SK-N-MC (cell line): ENCODE results near the gene OBSCN.

Experiments used
- EZH2 ChIP-seq: fragments of 200-600 bp; sonication (generic); IDR thresholded peaks from one replicate; pipeline ENCODE4 v1.6.1; 2017; ENCODE audit warnings: antibody characterized with exemption
- FOXP2 ChIP-seq: optimal IDR thresholded peaks from 2 replicates; pipeline ENCODE3; 2011; ENCODE audit warnings: mild to moderate bottlenecking, moderate library complexity; ENCODE audit not compliant: insufficient read depth; ENCODE audit errors: extremely low read length, control extremely low read depth
- POLR2AphosphoS5 ChIP-seq: IDR thresholded peaks from 2 replicates; pipeline ENCODE4 v1.6.1; 2012; ENCODE audit warnings: mild to moderate bottlenecking, low read depth, low read length, borderline replicate concordance

GRCh38 chr1:228415853-228416216 is 208.0 kb downstream of the OBSCN start:
- TF ChIP-seq EZH2 (no peak), POLR2AphosphoS5 (no peak), FOXP2 (no peak)
